OCI-LY3 (cell line): ENCODE data around the gene SCIN.
A peak's percentile ranks its signal among the peaks of the same experiment; 100 is the strongest.

Source experiments
- H2AFZ ChIP-seq: fragments of 200-600, 300-600 bp; shearing (Covaris generic); 2 replicates; pipeline ENCODE4 v1.6.0; 2014; ENCODE audit warnings: antibody characterized with exemption, low read depth, low read length
- H3K27ac ChIP-seq: fragments of 200-600, 300-600 bp; sonication (generic); 2 replicates; pipeline ENCODE4 v1.5.1; 2014; ENCODE audit warnings: mild to moderate bottlenecking, low read length, moderate library complexity, mixed read lengths
- H3K27me3 ChIP-seq: fragments of 200-600, 300-600 bp; sonication (generic); 2 replicates; pipeline ENCODE4 v1.6.1; 2014; ENCODE audit warnings: low read depth, low read length, mixed read lengths
- H3K36me3 ChIP-seq: fragments of 200-600, 300-600 bp; sonication (generic); replicated peaks from 2 replicates; pipeline ENCODE3; 2014; ENCODE audit warnings: low read depth, low read length, mixed read lengths
- H3K4me1 ChIP-seq: fragments of 300-600, 200-600 bp; sonication (generic); 2 replicates; pipeline ENCODE4 v1.6.1; 2014; ENCODE audit warnings: low read length, mixed read lengths
- H3K4me2 ChIP-seq: fragments of 200-600, 300-600 bp; sonication (generic); 2 replicates; pipeline ENCODE4 v1.6.1; 2014; ENCODE audit warnings: low read length, mixed read lengths
- H3K4me3 ChIP-seq: fragments of 300-600, 200-600 bp; sonication (generic); 2 replicates; pipeline ENCODE4 v1.5.1; 2014; ENCODE audit warnings: antibody characterized with exemption, mild to moderate bottlenecking, low read length, moderate library complexity
- H3K79me2 ChIP-seq: fragments of 300-600, 200-600 bp; shearing (Covaris generic); 2 replicates; pipeline ENCODE4 v1.6.1; 2014; ENCODE audit warnings: mild to moderate bottlenecking, low read length, mixed read lengths
- H3K9ac ChIP-seq: fragments of 300-600, 200-600 bp; shearing (Covaris generic); 2 replicates; pipeline ENCODE4 v1.6.0; 2014; ENCODE audit warnings: mild to moderate bottlenecking, low read length, moderate library complexity
- H3K9me3 ChIP-seq: fragments of 200-600, 300-600 bp; shearing (Covaris generic); 2 replicates; pipeline ENCODE4 v1.6.1; 2014; ENCODE audit warnings: low read length, mixed read lengths; ENCODE audit not compliant: insufficient read depth
- H4K20me1 ChIP-seq: fragments of 200-600, 300-600 bp; sonication (generic); 2 replicates; pipeline ENCODE4 v1.6.1; 2016; ENCODE audit warnings: low read length, mixed read lengths; ENCODE audit not compliant: insufficient read depth
- CTCF ChIP-seq: fragments of 200-600, 300-600 bp; sonication (generic); IDR thresholded peaks from 2 replicates; pipeline ENCODE4 v1.5.1; 2014; ENCODE audit warnings: antibody characterized with exemption, low read length, low read depth
- EZH2phosphoT487 ChIP-seq: fragments of 200-600 bp; shearing (Covaris generic); IDR thresholded peaks from 2 replicates; pipeline ENCODE4 v1.6.1; 2018; ENCODE audit warnings: antibody characterized with exemption, mixed run types, low read depth

Gene SCIN

GRCh38 chr7:12543586-12543985, 26.9 kb upstream of the SCIN start:
- H3K27me3 ChIP-seq: no peaks in the 10 kb centered on the region
- H3K36me3 ChIP-seq: no peaks in the 10 kb centered on the region
- no peaks in the 10 kb centered on the region for H3K4me1 ChIP-seq
- H3K27ac ChIP-seq: no peak overlapping the region
- H3K4me2 ChIP-seq: no peak overlapping the region
- H2AFZ ChIP-seq: no peak overlapping the region
- H3K9ac ChIP-seq: no peak overlapping the region
- no peaks in the 10 kb centered on the region for H4K20me1 ChIP-seq
- H3K79me2 ChIP-seq: no peaks in the 10 kb centered on the region
- no peaks in the 10 kb centered on the region for H3K9me3 ChIP-seq
- TF ChIP-seq CTCF (no peak), EZH2phosphoT487 (no peak)
- H3K4me3 ChIP-seq: no peak overlapping the region

- no peaks in the 10 kb centered on the region for H3K36me3 ChIP-seq
- no peak overlapping the region for H3K27ac ChIP-seq
- H3K79me2 ChIP-seq: no peaks in the 10 kb centered on the region
- H3K27me3 ChIP-seq: no peaks in the 10 kb centered on the region
- TF ChIP-seq CTCF (no peak), EZH2phosphoT487 (no peak)
- H4K20me1 ChIP-seq: no peaks in the 10 kb centered on the region
- peaks cover 9% of the 10 kb centered on the region for H3K4me1 ChIP-seq
- H3K9me3 ChIP-seq: no peaks in the 10 kb centered on the region
- H3K4me2 ChIP-seq: 0 out of 2 replicates have a peak overlapping the region, but pooled peaks have one; percentile 11
- no peak overlapping the region for H3K4me3 ChIP-seq
- H3K9ac ChIP-seq: no peak overlapping the region
- H2AFZ ChIP-seq: no peak overlapping the region
These were observed 21.4 kb upstream of the SCIN start for GRCh38 chr7:12549106-12549505.

GRCh38 chr7:12550956-12551355, 19.6 kb upstream of the SCIN start:
- Histone ChIP-seq H2AFZ (no peak overlapping the region), H3K27me3 (no peaks in the 10 kb centered on the region), H3K9ac (no peak overlapping the region), H3K9me3 (no peaks in the 10 kb centered on the region), H3K36me3 (no peaks in the 10 kb centered on the region), H3K79me2 (no peaks in the 10 kb centered on the region), H3K4me1 (peaks cover 9% of the 10 kb centered on the region), H3K4me3 (no peak overlapping the region), H4K20me1 (no peaks in the 10 kb centered on the region), H3K4me2 (no peak overlapping the region), H3K27ac (no peak overlapping the region)
- TF ChIP-seq EZH2phosphoT487: no peak
- no peak for TF ChIP-seq CTCF

GRCh38 chr7:12552876-12553275, 17.6 kb upstream of the SCIN start:
- Histone ChIP-seq H3K9ac (no peak overlapping the region), H3K79me2 (no peaks in the 10 kb centered on the region), H3K27ac (no peak overlapping the region), H4K20me1 (no peaks in the 10 kb centered on the region), H3K36me3 (no peaks in the 10 kb centered on the region), H2AFZ (no peak overlapping the region), H3K4me3 (no peak overlapping the region), H3K27me3 (no peaks in the 10 kb centered on the region), H3K4me1 (peaks cover 9% of the 10 kb centered on the region), H3K9me3 (no peaks in the 10 kb centered on the region), H3K4me2 (no peak overlapping the region)
- TF ChIP-seq EZH2phosphoT487: no peak

GRCh38 chr7:12553416-12553815, 17.1 kb upstream of the SCIN start:
- no peak overlapping the region for H3K9ac ChIP-seq
- H4K20me1 ChIP-seq: no peaks in the 10 kb centered on the region
- H3K27me3 ChIP-seq: no peaks in the 10 kb centered on the region
- no peaks in the 10 kb centered on the region for H3K9me3 ChIP-seq
- TF ChIP-seq EZH2phosphoT487 (no peak), CTCF (no peak)
- no peak overlapping the region for H3K27ac ChIP-seq
- no peak overlapping the region for H2AFZ ChIP-seq
- no peaks in the 10 kb centered on the region for H3K79me2 ChIP-seq
- H3K4me1 ChIP-seq: peaks cover 9% of the 10 kb centered on the region
- no peak overlapping the region for H3K4me3 ChIP-seq
- H3K4me2 ChIP-seq: no peak overlapping the region
- no peaks in the 10 kb centered on the region for H3K36me3 ChIP-seq
